Hematopoietic multipotent progenitor cell treated with erythropoietin and hydrocortisone succinate and interleukin-3 and kit ligand, for 8 days (in vitro differentiated cells): Measurements from ENCODE around the gene PALB2.
"Not testable (repeated sequence)": the region's sequence is repeated elsewhere in the genome, so short reads cannot be mapped to it uniquely, and the experiment has no call there.

ENCODE experiments used
- DNase-seq: peaks from one replicate; pipeline ENCODE4 v3.0.0-alpha.2; 2015

The PALB2 gene

DNA sequence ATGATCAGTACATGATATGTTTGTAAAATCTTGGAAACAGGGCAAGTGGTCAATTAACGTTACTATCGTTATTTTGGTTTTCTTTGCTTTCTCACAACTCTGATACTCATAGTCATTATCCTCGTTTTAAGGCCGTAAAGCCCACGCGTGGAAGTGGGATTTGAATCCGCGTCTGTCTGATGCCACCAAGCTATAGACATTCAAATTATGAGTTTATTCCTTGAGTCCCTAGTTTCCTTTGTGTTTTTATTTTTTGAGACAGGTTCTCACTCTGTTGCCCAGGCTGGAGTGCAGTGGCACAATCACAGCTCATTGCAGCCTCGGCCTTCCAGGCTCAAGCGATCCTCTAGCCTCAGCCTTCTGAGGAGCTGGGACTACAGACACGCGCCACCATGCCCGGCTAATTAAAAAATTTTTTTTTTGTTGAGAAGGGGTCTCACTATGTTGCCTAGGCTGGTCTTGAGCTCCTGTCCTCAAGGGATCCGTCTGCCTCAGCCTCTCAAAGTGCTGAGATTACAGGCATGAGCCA is 1.2 kb upstream of the PALB2 start:
- no peak for DNase-seq

DNA sequence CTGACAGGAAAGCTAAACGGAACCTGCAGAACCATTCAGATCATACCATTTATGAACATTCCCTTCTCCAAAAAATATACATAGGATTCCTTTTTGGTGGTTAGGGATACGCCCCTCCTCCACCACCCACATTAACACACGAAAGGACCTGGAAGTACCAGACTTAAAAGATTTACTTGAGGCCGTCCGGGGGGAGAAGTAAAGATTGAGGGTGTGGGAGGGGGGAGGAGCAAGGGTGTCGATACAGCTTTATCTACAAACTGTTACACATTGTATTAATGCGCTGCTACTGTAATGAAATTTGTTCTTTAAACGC is 537 bp downstream of the PALB2 start:
- DNase-seq, result no peak

DNA sequence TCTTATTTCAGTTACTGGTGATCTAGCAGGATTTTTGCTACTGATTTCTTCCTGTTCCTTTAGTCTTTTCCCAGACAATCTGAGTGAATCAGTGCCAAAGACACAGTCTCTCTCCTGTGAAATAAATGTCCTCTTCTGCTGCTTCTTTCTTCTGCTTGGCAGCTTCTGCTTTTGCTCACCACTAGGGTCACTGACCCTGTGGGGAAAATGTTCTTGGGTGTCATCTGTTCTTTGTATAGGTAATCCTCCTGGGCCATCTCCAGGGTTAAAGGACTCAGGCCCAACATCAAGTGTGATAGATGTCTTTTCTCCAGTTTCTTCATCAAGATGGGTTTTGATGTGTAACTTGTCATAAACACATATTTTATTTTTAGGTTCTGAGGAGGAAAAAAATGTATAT is 5.2 kb downstream of the PALB2 start:
- DNase-seq, result no peak

DNA sequence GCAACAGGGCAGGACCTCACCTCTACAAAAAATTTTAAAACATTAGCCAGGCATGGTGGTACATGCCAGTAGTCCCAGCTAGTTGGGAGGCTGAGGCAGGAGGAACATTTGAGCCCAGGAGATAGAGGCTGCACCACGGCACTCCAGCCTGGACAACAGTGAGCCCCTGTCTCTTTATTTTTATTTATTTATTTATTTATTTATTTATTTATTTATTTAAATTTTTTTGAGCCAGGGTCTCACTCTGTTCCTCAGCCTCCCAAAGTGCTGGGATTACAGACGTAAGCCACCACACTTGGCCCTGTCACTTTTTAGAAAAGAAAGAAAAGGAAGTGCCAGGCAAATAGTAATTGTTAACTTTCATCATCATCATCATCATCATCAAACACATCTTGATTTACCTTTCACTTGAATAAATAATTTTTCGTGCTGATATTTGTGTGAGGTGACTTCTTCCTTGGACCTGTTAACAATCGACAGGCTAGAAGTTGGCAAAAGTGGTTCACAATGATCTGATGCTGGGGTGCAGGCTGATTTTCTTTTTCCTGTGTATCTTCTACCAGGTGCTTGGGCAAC is 6.6 kb downstream of the PALB2 start:
- no peak for DNase-seq

DNA sequence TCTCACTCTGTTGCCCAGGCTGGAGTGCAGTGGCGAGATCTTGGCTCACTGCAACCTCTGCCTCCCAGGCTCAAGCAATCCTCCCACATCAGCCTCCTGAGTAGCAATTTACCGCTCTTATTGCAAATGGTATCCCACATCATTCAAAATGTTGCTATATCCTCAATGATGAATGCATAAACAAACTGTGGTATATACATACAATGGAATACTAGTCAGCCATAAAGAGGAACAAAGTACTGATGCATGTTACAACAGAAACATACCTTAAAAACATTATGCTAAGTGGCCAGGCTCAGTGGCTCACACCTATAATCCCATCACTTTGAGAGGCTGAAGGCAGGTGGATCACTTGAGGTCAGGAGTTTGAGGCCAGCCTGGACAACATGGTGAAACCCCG is 9.2 kb downstream of the PALB2 start:
- DNase-seq, result not testable (repeated sequence)

DNA sequence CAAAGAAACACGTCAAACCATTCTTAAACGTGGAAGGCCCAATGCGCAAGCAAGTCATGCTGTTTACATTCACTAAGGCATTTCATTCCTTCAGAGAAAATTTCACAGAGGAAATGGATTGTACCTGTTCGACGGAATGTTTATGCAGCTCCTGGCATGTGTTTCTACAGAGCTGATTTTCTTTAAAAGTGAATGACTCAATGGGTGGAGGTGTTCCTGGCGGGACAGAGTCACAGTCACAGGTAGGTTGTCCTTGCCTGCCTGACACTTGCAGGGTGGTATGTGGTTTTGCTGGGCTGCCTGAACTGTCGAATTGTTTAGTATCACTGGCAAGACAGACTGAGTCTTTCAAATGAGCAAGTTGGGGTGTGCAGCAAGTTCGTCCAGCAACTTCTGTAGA is 11.6 kb downstream of the PALB2 start:
- DNase-seq, result no peak

DNA sequence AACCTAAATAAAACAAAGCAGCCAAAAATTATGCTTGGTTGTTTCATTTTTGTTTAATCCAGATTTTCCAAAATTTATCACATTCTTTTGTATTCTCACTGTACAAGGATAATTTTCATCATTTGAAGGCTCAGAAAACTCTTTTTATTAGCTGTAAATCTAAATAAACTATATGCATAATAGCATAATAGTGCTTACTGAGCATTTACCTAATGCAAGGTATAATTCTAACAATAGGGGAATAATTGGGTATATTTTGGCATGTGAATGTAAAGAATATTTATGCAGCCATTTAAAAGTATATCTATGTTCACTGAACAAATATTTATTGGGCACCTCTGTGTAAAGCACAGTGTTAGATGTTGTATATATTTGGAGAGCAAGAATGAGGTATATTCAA is 17.0 kb downstream of the PALB2 start:
- no peak for DNase-seq

DNA sequence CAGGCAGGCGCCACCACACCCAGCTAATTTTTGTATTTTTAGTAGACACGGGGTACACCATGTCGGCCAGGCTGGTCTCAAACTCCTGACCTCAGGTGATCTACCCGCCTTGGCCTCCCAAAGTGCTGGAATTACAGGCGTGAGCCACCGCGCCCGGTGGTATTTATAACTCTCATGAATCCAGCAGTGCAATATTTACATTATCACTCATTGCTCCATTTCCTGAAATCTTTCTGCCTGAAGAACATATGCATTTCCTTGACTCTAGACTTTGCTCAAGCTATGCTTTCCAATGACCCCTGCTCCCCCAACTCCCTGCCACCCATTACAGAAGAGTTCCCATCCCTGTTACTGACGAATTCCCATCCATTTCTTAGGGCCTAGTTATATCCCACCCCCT is 25.3 kb downstream of the PALB2 start:
- DNase-seq, result no peak

DNA sequence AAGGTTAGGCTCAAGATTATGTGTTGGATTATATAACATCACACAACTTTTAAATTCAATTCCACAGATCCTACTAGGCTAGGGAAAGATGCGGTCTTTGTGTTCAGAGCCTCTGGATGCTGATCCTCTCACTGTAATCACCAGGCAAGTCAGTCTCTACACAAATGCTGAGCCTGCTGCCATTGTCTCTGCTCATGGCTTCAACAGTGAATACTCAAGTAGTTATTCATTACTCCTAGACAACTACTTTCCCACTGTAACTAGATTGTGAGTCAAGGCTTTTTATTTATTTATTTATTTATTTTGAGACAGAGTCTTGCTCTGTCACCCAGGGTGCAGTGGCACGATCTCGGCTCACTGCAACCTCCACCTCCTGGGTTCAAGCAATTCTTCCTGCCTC is 29.2 kb downstream of the PALB2 start:
- no peak for DNase-seq

DNA sequence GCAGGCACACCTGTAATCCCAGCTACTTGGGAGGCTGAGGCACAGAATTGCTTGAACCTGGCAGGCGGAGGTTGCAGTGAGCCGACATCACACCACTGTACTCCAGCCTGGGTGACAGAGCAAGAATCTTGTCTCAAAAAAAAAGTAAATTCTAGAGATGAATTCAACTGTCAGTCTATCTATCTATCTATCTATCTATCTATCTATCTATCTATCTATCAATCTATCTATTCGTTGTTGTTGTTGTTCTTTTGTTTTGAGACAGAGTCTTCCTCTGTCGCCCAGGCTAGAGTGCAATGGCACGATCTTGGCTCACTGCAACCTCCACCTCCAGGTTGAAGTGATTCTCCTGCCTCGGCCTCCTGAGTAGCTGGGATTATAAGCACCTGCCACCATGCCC is 30.2 kb downstream of the PALB2 start:
- not testable (repeated sequence) for DNase-seq

DNA sequence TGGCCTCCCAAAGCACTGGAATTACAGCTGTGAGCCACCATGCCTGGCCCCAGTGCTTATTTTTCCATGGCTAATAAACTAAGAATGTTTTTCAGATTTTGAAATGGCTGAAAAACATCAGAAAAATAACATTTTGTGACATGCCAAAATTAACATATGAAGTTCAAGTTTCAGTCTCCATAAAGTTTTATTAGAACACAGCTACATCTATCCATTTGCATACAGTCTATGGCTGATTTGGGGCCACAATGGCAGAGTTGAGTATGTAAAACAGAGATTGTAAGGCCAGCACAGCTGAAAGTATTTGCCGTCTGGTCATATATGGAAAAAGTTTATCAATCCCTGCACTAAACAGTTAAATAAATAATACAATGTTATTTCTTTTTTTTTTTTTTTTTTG is 31.2 kb downstream of the PALB2 start:
- DNase-seq, result no peak

DNA sequence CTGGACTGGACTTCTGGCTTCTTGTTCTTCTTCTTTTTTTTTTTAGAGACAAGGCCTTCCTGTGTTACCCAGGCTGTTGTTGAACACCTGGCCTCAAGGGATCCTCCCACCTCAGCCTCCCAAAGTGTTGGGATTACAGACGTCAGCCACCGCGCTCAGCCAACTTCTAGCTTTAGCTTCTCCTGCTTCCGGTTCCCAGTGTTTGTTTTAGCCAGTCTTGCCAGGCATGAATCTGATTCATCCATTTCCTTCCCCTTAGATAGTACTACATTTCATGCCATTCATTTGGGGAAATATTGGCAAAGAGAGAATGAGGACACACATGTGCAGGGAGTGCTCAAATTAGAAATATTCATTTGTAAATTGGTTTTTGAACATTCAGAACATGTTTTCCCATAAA is 32.9 kb downstream of the PALB2 start:
- no peak for DNase-seq

DNA sequence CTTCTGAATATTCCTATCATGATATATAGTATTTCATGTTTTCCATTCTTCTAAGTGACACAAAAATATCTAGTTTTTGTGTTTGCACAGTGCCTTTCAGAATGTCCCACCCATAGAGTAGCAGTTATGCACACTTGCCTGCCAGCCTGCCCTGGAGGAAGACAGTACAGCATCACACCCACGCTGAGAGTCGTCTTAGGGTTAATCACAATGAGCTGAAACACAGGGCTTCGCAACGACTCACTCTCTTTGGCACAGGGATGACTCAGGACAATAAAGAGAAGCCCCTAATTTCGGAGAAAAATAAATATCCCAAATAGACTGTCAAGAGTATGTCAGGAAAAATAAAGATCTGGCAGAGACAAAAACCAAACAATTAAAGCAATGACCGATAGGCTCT is 33.4 kb downstream of the PALB2 start:
- no peak for DNase-seq

DNA sequence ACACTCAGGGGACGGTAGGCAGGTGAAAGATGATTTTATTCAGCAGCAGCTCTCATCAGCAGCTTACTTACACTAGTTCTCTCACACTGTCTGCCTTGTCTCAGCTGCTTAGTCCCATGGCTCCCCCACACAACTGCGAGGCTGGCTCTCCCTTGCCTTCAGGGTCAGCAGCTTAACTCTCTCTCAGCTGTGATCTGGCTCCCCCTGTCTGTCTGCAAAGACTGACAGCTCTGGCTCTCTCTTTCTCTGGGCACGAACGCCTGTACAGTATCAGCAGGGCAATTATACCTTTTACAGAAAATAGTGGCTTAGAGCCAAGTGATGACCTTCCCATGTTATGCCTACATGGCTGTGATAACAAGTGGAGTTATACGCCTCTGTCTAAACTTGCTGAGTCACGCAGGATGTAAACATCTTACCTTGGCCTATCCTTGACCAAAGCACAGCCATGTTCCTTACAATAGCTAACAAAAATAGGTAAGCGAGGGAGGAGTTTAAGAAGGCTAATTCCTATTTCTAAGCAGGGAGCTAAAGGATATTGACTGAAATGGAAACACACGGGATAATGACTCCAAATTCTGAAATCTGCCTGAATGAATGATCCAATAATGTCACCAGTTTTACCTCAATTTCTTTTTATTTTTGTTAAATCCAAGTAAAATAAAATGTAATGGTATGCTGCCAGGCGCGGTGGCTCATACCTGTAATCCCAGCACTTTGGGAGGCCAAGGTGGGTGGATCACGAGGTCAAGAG is 43.9 kb downstream of the PALB2 start:
- DNase-seq, result peak; percentile 84

DNA sequence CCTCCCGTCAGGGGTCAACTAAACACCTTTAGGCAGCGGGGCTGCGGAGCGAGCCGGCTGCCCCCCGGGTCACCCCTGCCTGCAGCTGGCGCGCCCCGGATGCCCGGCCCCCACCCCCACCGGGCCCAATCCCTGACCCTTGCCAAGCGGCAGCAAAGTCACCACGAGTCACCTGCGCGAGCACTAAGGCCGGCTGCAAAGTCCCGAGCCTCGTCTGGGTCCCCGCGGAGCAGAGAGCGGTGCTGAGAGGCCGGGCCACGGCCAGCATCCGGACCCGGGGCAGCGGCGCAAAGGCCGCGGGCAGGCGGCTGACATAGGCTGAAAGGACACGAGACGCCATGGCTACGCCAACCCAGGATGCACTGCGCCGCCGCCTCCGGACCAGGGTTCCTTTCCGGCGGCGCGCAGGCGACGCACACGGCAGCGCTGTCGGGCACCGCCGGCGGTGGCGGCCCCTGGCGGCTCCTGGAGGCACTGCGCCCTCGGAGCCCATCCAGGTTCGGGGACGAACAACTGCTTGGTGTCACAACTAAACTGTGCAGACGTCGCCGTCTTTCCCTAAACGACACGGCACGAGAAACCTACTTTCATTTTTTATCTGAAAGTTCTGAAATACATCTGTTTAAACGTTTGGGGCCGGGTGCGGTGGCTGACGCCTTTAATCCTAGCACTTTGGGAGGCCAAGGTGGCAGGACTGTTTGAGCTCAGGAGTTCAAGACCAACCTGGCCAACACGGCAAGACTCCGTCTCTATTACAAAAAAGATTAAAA is 45.0 kb downstream of the PALB2 start, which contains the start of gene NDUFAB1:
TSS of gene NDUFAB1 (minus strand) at position 366 of the 770 bp plus-strand sequence. CDS start at position 340, 26 bp downstream.
- DNase-seq, result peak; percentile 89

DNA sequence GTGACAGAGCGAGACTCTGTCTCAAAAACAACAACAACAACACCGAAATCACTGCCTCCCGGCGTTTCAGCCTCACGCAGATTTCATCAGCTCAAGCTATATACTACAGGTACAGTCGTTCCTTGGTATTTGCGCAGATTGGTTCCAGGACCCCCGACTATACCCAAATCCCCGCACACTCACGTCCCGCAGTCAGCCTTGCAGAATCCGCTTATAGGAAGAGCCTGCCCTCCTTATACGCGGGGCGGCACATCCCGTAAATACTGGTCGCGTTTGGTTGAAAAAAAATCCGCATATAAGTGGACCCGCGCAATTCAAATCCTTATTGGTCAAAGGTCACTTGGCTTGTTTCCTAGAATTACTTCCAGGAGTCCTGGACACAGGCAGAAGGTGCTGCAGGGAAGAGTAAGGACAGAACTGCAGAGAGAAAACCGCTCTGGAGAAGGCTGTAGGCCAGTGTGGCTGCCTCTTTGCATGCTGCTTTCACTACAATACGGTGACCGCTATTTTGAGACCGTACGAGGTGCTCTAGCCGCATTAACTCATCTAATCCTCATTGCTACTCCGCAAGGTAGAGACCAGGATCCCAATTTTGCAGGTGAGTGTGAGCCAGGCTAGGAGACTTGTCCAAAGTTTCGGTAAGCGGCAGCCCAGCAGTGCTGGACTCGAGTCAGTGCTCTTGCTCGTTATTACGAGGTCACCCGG is 45.7 kb downstream of the PALB2 start:
- peak; percentile 12 for DNase-seq

DNA sequence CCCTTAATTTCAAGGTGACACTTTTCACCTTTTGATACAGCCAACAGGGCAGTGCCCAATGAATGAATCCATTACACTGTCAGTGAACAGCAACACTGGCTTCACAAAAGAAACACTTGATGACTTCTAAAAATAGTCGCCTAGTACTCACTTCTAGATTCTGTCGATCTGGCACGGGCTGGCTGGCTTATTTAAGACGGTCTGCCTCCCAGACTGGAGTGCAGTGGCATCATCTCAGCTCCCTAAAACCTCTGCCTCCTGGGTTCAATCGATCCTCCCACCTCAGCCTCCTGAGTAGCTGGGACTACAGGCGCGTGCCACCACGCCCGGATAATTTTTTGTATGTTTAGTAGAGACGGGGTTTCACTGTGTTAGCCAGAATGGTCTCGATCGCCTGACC is 46.9 kb downstream of the PALB2 start:
- no peak for DNase-seq

DNA sequence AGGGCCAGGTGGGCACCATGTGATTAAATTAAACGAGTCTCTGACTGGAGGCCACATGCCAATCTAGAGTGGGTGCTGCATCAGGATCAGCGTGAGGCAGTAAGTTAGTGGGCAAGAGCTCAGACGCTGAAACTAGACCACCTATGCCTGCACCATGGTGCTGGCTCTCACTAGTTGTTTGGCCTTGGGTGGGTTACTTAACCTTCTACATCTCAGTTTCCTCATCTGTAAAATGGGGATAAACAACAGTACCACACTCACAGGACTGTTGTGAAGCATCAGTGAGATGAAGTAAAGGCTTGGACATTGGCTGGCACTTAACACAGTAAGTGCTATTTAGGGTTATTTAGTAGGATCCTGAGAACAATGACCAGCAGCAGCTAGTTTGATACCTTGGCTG is 50.9 kb downstream of the PALB2 start:
- no peak for DNase-seq

DNA sequence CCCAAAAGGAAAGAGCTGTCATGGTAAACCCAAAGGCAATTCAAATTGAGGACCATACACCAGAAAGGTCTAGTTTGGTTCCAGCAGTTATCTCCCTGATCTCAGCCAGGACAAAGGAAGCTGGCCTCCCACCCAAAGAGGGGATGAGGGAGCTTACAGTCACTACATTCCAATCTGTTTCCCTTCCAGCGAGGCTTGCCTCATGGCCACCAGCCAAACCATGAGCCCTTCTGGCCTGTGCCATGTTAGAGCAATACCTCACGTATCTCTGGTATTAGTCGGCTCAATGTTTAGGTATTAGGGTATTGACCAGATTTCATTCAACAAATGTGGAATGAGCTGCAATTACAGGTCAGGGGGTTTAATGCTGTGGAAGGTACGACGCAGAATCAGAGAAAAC is 53.4 kb downstream of the PALB2 start:
- no peak for DNase-seq

DNA sequence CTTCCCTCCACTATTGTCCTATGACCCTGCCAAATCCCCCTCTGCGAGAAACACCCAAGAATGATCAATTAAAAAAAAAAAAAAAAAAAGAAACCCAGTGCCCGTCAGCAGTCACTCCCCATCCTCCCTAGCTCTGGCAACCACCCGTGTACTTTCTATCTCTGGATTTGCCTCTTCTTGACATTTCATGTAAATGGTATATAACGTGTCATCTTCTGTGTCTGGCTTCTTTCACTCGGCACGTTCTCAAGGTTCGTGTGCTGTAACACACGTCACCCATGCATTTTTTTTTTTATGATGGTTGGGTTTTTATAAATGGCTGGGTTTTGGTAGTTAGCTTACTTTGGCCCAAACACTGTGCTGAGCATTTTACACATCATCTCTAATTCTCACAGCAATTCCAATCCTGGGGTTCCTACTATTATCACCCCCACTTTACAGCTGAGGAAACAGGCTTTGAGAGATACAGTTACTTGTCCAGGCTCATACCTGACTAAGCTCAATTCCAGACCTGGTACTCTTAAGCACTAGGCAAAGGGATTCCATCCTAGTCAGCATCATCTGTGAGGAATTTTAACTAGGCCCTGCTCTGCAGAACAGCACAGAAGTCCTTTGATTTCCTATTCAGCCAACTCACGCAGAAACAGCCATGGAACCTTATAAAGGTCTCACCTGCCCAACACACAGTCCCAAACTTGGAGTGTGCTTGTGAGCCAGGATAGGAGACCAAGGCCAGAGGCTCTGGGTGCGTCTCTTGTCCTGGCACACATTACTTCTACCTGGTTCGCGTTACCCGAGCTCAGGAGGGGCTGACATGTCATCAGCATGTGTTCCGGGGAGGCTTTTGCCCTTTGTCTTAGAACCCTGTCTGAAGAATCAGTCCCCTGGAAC is 56.7 kb downstream of the PALB2 start:
- DNase-seq, result no peak

DNA sequence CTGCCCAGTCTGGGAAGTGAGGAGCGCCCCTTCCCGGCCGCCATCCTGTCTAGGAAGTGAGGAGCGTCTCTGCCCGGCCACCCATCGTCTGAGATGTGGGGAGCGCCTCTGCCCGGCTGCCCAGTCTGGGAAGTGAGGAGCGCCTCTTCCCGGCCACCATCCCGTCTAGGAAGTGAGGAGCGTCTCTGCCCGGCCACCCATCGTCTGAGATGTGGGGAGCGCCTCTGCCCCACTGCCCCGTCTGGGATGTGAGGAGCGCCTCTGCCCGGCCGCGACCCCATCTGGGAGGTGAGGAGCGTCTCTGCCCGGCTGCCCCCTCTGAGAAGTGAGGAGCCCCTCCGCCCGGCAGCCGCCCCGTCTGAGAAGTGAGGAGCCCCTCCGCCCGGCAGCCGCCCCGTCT is 57.8 kb downstream of the PALB2 start:
- DNase-seq, result not testable (repeated sequence)

DNA sequence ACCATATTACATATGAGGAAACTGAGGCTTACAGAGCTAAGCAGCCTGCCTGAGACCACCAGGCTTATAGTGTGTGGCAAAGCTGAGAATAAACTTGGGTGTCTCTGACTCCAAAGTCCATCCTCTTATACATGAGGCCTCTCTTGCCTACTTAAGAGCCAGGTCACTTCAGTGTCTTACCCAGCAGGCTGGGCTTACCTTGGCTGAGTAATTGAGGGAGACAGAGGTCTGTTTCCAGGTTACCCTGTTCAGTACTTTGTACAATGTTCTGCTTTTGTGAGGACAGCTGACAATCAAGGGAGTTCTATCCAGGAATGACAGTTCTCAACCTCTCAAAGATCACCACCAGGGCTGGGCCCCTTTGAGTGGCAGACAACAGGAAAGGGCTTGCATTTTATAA is 59.3 kb downstream of the PALB2 start:
- no peak for DNase-seq
